ENCODE results near the gene MCF2L.

Gene MCF2L

DNA sequence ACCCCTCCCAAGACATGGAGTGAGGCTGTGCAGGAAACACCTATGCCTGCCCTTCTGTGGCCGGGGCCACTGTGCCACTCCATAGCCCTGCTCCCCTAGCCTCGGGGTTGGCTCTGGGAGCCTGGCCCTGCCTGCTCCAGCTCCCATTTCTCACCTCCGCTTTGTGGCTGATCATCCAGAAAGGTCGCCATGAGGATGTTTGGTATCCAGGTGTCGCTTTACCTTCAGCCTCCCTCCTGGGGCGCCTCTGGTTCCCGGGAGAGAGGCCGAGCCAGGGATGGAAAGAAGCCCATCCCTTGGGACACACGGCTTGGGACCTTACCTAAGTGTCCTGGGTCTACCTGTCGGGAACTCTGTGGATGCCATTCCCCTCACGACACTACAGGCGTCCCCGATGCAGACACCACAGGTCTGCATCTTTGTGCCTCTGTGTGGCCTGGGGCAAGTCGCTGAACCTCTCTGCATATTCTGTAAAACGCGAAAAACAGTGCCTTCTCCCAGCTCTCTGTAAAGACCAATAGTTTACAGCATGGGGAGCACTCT lies 3.4 kb upstream of the MCF2L start:
- no peak for DNase-seq (ENCODE audit: low read depth)

DNA sequence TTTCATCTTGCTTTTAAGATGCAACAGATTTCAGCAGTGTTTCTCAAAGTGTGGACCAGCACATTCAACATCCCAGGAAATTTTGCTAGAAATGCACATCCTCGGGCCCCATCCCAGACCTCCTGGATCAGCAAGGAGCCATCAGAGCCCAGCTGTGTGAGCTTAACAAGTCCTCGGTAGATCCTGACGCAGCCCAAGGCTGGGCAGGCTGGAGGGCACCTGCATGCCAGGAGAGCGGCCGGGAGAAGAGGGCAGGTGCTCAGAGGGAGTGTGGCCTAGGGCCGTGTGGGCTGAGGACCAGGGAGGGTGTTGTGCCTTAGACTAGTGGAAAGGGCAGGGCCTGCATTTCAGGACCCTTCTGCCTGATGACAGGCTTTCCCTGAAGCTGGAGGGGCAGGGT lies 2.2 kb upstream of the MCF2L start:
- DNase-seq (ENCODE audit: low read depth) = no peak

DNA sequence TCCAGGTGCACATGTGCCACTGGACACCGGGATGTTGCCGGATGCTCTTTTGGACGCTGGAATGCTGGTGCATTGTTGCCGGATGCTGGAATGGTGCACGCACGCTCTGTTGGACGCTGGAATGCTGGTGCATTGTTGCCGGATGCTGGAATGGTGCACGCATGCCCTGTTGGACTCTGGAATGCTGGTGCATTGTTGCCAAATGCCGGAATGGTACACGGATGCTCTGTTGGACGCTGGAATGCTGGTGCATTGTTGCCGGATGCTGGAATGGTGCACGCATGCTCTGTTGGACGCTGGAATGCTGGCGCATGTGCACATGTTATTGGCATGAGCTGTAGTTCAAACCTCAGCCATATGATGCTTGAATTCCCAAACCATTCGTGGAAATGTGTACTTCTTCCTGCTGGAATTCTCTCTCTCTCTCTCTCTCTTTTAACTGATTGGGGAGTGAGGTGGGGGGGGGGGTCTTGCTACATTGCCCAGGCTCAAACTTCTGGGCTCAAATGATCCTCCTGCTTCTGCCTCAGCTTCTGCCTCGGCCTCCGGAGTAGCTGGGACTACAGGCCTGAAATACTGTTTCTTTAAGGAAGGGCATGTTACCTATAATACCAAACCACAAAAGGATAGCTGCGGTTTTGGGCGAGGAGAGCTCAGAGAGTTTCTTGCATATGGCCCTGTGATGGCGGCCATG lies 1.2 kb upstream of the MCF2L start:
- DNase-seq (ENCODE audit: low read depth) = no peak

DNA sequence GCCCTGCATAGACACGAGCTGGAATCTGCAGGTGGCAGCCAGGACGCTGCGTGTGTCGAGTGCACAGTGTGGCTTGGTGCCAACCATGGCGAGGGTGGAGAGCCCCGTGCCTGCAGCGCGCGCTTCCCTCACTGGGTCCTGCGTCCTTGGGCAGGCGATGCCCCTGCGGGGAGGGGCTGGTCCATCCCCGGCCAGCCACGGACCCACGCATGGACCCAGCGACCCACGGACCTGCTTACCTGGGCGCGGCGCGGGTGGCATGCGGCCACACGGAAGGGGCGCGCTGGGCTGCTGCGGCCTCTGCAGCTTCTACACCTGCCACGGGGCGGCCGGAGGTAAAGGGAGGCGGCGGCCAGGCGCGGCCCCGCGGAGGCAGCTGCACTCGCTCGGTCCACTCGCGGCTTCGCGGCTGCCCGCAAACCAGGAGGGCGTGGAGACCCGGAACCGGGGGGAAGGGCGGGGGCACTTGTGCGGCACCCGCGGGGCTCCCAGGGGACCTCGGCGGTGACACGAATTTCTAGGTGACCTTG lies 569 bp upstream of the MCF2L start:
- DNase-seq (ENCODE audit: low read depth) = peak; percentile 10

DNA sequence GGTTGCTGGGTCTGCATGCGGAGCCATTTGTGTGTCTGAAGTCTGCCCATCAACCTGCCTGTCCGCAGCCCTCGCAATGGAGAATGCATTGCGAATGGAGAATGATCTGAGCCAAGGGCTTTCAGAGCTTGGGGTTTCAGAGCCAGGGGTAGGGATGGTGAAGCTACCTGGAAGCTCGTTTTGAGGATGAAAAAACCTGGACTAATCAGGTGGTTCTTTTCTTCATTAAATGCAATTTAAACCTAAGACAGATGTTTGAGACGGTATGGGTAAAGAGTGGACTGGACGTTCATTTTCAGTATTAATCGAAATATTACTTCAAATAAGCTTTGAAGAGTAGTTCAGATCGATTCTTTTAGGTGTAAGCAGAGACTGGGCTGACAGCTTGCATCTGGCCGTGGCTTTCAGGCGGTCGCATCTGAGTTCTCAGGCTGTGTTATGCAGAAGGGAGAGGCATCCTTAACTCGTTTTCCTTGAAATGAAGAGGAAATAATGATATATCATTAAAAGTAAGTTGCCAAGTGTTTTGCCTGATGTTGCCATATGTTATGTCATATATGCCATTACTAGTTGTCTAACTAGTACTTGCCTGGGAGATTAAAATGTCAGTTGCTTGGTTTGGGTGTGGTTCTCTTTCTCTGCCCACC lies 801 bp downstream of the MCF2L start:
- DNase-seq (ENCODE audit: low read depth) = no peak

DNA sequence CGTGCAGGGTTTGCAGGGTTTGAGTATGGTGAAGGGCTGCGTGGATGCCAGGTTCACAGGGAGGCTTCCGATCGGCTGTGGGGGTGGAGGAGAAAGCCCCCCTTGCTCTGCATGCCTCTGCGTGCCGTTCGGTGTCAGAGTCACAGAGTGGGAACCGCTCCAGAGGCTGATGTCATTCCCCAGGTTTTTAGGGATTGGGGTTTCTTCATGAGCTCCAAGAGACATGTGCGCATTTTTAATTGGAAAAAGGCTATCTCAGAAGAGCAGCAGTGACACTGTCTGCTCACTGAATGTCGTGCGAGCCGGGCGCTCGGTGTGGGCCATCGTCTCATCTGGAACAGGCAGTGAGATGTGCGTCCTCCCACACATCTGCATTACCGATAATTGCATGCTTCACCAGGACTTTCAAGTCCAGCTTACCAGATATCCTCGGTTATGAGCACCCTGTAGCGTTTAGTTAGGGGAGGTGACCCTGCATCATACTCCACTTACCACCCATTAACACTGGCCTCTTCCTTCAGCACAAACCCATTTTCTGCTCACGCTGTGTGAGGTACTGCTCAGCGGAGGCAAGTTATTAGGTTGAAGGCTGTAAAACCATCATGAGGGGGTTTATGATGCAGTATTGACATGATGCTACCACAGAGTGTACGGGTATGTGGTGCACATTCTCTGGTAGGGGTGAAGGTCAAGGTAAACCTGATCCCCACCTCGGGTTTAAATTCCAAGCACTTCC lies 1.7 kb downstream of the MCF2L start:
- no peak for DNase-seq (ENCODE audit: low read depth)

DNA sequence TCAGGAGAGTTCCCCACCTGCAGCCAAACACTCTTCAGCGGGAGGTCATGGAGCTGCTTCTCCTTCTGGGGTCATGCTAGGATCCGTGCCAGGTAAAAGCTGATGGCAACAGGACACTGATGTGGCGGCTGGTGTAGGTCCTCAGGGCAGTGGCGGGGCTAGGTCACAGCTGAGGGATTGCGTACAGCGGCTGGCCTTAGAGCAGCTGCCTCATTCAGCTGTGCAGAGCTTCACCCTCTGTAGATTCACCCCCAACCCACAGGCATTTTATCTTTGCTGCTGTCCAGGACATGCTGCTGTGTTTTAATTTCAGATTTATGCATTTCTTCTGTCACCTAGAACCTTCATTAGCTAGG lies 2.3 kb downstream of the MCF2L start:
- DNase-seq (ENCODE audit: low read depth) = no peak

DNA sequence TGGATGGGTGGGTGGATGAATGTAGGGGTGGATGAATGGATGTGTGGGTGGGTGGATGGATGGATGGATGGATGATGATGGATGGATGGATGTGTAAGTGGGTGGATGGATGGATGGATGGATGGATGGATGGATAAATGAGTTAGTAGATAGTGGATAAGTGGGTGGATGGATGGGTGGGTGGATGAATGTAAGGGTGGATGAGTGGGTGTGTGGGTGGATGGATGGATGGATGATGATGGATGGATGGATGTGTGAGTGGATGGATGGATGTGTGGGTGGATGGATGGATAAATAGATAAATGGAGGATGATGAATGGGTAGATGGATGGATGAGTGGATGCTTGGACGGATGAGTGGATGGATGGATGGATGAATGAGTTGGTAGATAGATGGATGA lies 3.2 kb downstream of the MCF2L start:
- DNase-seq (ENCODE audit: low read depth) = no peak

DNA sequence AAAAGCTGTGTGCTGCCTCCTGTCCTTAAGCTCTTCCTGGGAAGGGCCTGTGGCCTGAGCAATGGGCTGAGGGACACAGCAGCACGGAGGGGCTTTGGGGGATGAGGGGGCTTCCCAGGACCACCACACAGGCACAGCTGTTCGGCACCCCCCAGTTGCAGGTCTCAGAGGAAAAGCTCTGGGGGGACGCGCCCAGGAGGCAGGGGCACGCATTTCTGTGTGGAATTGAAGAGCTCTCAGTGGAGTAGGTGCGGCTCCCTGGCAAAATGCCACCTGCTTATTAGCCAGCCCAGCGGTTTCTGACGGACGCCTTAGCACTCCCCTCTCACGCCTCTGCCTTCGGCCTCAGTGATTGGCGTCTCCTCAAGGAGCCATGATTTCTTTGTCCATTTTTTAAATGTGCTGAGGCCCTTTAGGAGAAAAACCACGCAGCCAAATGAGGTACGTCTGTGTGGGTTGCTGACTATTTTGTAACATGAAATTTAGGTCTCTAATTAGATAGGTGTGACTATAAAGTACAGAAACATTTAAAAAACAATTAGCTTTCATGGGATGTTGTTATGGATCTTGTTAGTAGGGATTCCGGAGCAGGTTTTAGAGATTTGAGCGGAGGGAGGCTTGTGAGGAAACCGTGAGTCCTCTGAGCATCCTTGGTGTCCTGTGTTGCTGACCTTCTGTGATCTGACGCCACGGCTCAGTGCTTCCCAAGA lies 4.0 kb downstream of the MCF2L start:
- no peak for DNase-seq (ENCODE audit: low read depth)

DNA sequence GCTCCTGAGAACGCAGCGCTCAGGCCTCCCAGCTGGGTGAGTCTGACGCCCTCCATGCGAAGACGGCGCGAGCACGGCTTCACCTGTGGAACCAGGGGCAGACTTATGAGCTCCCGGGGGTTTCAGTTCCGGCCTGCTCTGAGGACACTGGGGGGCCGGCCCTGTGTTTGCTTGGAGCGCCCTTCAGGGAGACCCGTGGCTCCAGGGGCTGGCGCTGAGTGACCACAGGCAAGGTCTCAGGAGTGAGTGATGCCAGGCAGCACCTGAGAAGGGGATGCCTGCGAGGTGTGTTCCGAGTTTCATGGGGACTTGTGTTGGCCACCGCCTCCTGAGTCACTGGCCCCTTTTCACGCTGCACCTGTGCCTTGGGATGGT lies 4.5 kb downstream of the MCF2L start:
- no peak for DNase-seq (ENCODE audit: low read depth)

DNA sequence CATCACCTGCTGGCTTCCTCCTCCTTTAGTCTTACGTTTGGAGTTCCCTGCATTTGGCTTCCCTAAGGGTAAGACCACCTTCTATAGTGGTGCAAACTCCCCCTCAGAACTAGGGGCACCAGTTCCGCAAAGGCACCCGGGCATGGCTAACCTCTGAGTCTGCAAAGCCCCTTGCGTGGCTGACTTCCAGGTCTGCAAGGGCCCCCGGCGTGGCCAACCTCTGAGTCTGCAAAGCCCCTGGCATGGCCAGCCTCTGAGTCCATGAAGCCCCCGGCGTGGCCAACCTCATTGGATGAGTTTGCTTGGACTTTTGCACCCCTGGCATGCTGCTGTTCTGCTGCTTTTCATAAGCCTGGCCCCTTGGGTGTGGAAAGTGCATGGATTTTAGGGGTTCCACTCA lies 5.1 kb downstream of the MCF2L start:
- DNase-seq (ENCODE audit: low read depth) = no peak

DNA sequence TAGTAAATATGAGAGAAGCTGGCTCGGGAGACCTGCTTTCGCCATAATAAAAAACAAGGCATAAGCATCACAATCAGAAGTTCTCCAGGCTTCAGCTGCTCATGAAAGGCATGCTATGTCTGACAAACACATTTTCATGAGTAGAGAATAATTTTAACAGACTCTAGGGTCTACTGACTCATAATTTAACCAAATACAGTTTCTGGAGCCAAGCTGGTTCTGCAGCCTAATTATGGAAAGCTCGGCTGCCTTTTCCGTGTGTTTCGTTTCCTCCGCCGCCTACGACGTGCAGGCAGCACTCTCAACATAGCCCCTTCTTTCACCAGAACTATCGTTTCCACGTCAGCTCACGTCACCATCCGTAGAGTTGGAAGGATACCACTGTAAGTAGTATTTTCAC lies 5.7 kb downstream of the MCF2L start:
- DNase-seq (ENCODE audit: low read depth) = no peak

DNA sequence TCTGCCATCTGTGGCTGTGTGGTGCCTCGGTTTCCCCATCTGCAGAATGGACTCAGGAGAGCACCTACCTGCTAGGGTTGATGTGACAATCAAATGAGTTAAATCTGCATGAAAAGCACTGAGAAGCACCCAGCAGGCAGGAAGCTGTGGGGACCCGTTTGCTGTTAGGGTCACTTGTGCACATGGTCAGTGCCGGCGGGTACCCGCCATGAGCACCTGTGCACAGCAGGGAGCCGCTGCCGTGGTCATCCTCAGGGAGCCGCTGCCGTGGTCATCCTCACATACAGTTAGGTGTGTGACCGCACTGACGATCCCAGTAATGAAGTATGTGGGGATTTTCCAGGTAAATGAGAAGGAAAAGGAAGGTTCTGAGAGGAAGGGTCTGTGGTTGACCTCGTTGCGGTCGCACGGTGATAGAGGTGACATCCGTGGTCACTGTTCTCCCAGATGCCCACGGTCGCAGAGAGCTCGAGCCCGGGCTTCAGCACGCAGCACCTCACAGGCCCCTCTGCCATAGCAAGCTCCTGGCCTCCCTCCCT lies 6.5 kb downstream of the MCF2L start:
- no peak for DNase-seq (ENCODE audit: low read depth)

DNA sequence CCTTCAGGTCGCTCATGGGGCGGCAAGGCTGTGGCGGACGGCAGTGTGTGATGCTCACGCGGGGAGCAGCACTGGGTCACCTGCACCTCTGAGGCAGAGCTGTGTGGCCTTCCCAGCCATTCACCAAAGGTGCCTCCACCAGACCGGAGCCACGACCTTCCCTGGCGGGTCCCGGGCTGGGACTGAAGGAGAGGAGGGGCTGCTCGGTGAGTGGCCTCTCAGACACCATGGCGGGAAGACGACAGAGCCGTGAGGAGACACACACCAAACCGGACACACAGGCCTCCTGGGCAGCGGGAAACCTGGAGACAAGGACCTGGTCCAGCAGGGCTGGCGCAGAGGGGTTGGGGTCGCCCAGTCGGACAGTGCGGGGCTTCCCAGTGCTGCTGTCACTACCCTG lies 7.5 kb downstream of the MCF2L start:
- DNase-seq (ENCODE audit: low read depth) = no peak

DNA sequence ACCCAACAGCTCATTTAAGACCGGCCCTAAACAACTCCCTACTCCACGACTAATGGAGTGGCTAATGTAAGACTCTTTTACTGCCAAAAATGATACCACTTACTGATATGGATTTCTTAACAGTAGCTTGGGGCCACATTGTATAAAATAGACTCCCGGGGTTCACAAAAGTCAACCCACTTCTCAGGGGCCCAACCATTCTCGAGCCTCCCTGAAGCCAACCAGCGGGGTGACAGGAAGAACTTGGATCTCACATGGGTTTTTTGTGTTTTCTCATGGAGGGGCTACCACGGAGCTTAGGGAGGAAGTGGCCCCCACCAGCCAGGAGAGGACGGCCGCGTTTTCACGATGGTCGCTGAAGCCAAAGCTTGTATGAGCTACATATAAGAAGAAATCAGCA lies 8.1 kb downstream of the MCF2L start:
- DNase-seq (ENCODE audit: low read depth) = no peak

DNA sequence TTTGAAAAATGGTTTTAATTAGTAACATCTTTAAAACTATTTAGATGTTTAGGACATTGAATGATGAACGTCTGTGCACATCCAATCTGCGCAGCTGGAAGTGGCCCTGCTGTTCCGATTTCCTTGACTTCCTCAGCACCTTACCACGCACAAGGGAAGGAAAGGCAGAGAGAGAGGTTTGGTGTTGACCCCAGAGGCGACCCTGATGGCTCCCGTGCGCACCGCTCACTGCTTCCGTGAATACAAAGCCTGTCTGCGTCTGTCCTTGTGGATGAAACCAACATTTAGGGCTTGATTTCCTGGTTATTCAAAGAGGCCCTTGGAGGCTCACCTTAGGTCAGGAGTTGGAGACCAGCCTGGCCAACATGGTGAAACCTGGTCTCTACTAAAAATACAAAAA lies 8.5 kb downstream of the MCF2L start:
- DNase-seq (ENCODE audit: low read depth) = no peak

DNA sequence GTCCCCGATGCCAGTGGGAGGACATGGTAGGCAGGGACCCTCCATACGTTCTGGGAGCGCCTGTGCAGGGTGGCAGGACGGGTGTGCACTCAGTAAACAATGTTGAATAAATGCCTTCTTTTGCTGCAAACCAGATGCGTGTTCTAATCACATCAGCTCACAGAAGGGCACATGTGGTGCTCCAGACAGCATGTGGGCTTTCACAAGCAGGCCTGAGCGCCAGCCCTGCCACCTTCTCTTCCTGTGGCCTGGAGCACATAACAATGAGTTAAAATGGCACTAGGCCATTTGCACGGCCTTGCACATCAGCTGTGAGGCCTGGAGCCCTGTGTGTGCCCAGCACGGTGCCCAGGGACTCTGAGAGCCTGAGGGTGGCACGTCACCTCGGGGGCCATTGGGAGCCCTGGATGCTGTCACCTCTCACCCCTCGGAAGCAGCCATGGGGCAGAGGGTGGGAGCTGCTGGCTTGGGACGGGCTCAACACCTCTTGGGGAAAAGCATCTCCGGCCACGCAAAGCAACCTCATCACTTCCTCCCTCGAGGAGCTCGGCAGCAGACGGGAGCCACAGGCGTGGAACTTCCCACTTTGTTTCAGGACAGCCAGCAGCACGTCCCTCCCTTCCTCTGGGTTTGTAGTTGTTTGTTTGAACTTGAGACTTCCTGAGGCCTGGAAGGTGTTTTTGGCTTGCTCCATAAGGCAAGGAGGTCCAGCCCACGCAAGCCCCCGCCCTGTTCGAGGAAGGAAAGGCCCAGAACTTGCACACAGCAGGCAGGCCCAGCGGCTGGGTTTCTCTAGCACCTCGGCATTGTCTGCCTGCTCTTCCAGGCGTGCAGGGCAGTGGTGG lies 9.8 kb downstream of the MCF2L start:
- no peak for DNase-seq (ENCODE audit: low read depth)

DNA sequence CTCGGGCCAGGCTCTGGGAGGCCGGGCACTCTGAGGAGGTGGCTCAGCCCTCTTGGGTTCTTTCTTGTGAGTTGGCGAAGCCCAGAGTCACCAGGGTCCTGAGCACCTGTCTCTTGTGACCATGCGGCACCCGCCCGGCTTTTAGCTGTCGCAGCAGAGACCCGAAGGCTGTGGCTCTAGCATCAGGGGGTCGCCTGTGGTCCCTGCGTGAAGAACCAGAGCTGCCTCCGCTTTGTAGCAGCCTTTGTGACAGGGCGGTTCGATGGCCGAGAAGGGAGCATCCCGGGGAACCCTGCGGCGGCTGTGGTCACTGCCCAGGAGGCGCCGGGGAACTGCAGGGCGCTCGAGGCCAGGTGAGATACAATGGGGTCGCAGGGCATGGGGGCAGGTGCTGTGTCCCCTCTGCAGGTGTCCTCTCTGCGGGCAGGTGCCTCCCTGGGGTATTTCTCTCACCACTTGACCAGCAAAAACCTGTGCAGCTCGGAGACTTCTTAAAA lies 10.4 kb downstream of the MCF2L start:
- DNase-seq (ENCODE audit: low read depth) = no peak

DNA sequence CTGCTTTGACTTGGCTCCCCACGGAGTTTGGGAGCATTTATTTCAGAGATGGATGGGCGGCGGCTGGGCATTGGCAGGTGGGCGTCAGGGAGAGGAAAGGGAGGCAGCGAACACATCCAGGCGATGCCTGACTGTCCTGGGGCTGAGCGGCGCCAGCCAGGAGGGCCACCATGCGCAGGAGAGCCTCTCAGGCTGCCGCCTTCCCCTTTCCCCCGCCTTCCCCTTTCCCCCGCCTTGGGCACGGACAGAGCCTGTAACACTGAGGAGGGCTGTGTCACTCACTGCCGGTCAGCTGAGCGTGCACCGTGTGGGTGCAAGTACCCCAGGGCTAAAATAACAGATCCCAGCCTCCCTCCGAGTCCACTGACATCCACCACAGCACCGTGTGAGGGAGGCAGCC lies 11.4 kb downstream of the MCF2L start:
- DNase-seq (ENCODE audit: low read depth) = no peak

DNA sequence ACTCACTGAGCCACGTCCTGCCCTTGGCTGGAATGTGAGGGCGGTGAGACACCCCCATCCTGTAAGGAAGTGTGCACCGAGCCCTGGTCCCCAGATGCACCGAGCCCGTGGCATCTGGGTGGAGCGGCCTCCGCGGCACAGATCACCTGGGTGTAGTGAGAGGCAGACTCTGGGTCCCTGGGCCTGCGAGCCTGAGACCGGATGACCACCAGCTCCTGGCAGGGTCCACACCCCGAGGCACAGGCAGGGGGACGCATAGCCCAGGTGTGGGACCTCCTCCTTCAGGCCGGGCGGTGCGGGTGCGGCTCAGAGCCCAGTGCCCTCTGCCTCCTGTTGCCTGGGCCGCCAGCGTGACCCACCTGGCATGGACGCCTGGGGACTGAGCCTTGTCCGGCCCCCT lies 12.4 kb downstream of the MCF2L start:
- no peak for DNase-seq (ENCODE audit: low read depth)

Data from stimulated activated CD8-positive, alpha-beta memory T cell treated with anti-CD3 and anti-CD28 coated beads, Interleukin-12 subunit alpha, Interleukin-12 subunit beta, amount 100 ng/mL, for 4 hours (primary cell).